Calu3 (cell line): Measurements from ENCODE around the gene TVP23C. TPM values are rescaled to one million over a fixed set of nuclear protein-coding genes. Genes with fewer than 3 reads are reported as not detected.
"Not testable (repeated sequence)": the region's sequence is repeated elsewhere in the genome, so short reads cannot be mapped to it uniquely, and the experiment has no call there.

Experiments used
- BruUV-seq: library from RNA; stranded (reverse); fragments of 400-500 nt; replicated peaks from 2 replicates; lab custom pipeline; 2021; lab: Mats Ljungman, UMichigan
- CTCF ChIA-PET: fragments of 300-600 bp; sonication (Branson Sonifier 250); formaldehyde crosslinking; loops from one replicate; lab custom pipeline; 2022; ENCODE audit warnings: antibody characterized with exemption; lab: Charles Lee
- DNase-seq: peaks from one replicate; pipeline ENCODE4 v3.0.0; 2022
- H3K27ac Mint-ChIP-seq: one replicate; pipeline ENCODE4 v1.8.0; 2022; ENCODE audit warnings: mixed read lengths; ENCODE audit not compliant: unreplicated experiment
- H3K27me3 Mint-ChIP-seq: one replicate; pipeline ENCODE4 v1.8.0; 2022; ENCODE audit warnings: mixed read lengths; ENCODE audit not compliant: unreplicated experiment
- H3K36me3 Mint-ChIP-seq: one replicate; pipeline ENCODE4 v1.8.0; 2022; ENCODE audit warnings: mild to moderate bottlenecking, moderate library complexity, mixed read lengths; ENCODE audit not compliant: insufficient read depth, unreplicated experiment
- H3K4me1 Mint-ChIP-seq: one replicate; pipeline ENCODE4 v1.8.0; 2022; ENCODE audit warnings: mild to moderate bottlenecking, low read depth, mixed read lengths; ENCODE audit not compliant: unreplicated experiment
- H3K4me3 Mint-ChIP-seq: one replicate; pipeline ENCODE4 v1.8.0; 2022; ENCODE audit warnings: mild to moderate bottlenecking, low read depth, moderate library complexity, mixed read lengths; ENCODE audit not compliant: unreplicated experiment
- H3K9me3 Mint-ChIP-seq: one replicate; pipeline ENCODE4 v1.8.0; 2022; ENCODE audit warnings: low read depth, mixed read lengths; ENCODE audit not compliant: unreplicated experiment
- intact Hi-C: fragments of 100-400 bp; cut with micrococcal nuclease; formaldehyde crosslinking; loops from one replicate; pipeline ENCODE4 v1.10.0; 2022; ENCODE audit not compliant: unreplicated experiment
- total RNA-seq: library from RNA; stranded (reverse); gene quantifications from 2 replicates; pipeline ENCODE4 v1.2.3, GENCODE V29; 2022

Gene TVP23C
- total RNA-seq, 1 experiment from 2014 or later = 7.4 TPM

DNA sequence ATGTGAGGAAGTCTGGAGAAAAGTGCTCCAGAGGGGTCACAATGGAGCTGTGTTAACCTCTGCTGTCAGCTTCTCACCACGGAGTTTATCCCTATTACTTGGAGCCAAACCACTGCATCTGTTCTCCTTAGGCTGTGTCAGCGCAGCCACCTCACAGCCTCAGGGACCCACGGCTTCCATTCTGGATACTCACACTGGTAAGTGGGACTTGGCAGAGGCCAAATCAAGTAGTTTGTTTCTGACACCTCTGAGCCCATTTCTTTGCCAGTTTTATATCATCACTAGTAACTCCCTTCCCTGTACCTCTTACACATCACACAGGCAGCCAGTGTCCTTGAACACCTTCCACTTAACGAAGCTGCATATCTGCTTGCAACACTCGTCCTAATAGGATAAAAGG is 11.4 kb upstream of the TVP23C start:
- H3K27me3 Mint-ChIP-seq, H3K9me3 Mint-ChIP-seq, CTCF ChIA-PET, H3K27ac Mint-ChIP-seq, DNase-seq, BruUV-seq, H3K4me1 Mint-ChIP-seq, intact Hi-C loops, H3K4me3 Mint-ChIP-seq, H3K36me3 Mint-ChIP-seq: not testable (repeated sequence)

DNA sequence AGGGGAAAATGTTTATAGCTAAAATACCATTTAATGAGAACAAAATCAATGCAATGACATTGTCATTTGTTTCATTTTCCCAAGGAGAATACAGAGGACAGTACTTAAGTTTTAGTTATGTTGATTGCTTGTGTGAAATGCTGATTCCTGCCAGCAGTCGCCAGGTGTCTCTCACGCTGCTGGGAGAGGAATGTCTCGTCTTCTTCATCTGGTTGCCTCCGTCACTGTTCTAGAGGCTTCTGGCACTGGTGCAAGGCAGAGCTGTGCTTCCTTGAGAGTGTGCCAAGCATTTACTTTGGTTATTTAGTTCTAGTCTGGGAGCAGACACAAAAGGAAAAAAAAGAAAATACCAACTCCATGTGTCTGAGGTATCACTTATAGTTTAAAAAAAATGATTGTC is 10.6 kb upstream of the TVP23C start:
- H3K9me3 Mint-ChIP-seq, H3K4me1 Mint-ChIP-seq, H3K4me3 Mint-ChIP-seq, H3K36me3 Mint-ChIP-seq, BruUV-seq, H3K27ac Mint-ChIP-seq, DNase-seq, H3K27me3 Mint-ChIP-seq, intact Hi-C loops, CTCF ChIA-PET: not testable (repeated sequence)

DNA sequence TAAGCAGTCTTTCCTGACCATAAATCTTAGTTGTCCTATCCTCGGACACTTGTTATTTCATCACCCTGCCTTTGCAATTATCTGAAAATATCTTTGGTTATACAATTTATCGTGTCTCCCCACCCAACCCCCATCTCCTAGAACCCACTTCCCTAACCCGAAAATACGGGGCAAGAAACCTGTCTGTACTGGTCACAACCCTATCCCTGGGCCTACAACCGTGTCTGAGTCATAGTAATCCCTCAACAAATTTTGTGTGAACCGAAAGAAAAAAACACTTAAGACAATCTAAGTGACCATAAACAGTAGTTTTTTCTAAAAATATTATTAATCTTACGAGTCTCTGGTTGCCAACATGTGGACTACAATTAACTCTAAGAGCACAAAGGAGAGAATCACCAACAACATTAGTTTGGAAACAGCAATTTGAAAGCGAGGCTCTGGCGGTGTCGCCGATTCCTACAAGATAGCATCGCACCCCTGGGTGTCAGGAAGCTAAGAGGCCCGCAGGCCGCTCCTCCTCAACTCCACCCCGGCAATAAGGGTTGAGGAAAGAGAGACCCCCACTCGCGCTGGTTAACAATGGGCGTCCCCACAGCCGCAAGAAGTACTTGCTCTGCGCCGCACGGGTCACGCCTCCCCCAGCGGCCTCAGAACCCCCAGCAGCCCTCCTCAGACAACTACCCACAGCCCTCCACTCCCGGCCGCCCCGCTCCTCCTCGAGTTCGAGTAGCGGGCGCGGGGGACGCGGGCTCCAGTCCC is 489 bp downstream of the TVP23C start:
- DNase-seq, H3K36me3 Mint-ChIP-seq, H3K9me3 Mint-ChIP-seq, H3K4me1 Mint-ChIP-seq, H3K27me3 Mint-ChIP-seq, CTCF ChIA-PET, intact Hi-C loops, BruUV-seq: not testable (repeated sequence)
- Mint-ChIP-seq H3K4me3 (peak overlapping the region; percentile 95), H3K27ac (peak overlapping the region; percentile 92)

DNA sequence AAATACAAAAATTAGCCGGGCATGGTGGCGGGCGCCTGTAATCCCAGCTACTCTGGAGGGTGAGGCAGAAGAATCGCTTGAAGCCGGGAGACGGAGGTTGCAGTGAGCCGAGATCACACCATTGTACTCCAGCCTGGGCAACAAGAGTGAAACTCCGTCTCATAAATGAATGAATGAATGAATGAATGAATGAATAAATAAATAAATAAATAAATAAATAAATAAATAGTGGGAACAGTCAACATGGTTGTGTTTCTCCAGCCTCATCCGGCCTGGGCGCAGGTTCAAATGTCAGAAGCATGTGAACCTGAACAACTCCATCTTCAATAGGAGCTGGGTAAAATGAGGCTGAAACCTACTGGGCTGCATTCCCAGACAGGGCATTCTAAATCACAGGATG is 1.8 kb downstream of the TVP23C start:
- H3K4me1 Mint-ChIP-seq, BruUV-seq, H3K36me3 Mint-ChIP-seq, H3K27me3 Mint-ChIP-seq, H3K27ac Mint-ChIP-seq, CTCF ChIA-PET, intact Hi-C loops, H3K4me3 Mint-ChIP-seq, H3K9me3 Mint-ChIP-seq, DNase-seq: not testable (repeated sequence)

DNA sequence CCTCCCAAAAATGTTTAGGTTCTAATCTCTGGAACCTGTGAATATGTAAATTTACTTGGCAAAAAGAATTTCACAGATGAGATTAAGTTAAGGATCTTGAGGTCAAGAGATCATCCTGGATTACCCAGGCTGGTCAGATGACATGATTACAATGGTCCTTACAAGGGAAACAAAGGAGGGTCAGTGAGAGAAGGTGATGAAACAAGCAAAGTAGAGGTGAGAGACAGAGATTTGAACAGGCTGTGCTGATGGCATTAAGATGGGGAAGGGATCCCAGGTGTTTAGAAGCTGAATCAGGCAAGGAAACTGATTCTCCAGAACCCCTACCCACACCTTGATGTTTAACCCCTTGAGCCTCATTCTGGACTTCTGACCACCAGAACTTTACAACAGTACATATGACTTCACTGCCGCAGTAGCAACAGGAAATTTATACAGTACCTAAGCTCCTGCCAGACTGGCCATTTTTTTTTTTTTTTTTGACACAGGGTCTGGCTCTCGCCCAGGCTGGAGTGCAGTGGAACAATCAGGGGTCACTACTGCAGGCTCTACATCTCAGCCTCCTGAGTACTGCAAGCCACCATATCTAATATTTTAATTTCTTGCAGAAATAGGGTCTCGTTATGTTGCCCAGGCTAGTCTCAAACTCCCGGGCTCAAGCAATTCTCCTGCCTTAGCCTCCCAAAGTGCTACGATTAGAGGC is 4.7 kb downstream of the TVP23C start:
- H3K4me3 Mint-ChIP-seq, H3K4me1 Mint-ChIP-seq, H3K36me3 Mint-ChIP-seq, BruUV-seq, DNase-seq, H3K27me3 Mint-ChIP-seq, H3K27ac Mint-ChIP-seq, intact Hi-C loops, H3K9me3 Mint-ChIP-seq, CTCF ChIA-PET: not testable (repeated sequence)

DNA sequence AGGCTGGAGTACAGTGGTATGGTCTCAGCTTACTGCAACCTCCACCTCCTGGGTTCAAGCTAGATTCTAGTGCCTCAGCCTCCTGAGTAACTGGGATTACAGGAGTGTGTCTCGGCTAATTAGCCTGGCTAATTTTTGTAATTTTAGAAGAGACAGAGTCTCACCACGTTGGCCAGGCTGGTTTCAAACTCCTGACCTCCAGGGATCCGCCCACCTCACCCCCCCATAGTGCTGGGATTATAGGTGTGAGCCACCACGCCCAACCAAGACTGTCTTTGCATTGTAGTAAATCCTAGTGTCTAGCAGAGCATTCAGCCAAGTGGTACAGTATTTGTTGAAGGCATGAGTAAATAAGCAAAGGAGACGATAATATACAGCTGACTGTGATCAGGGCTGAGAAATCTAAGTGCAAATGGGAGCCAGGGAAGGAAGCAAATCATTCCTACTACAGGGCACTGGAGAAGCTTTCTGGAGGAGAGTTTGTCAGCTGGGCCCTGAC is 5.9 kb downstream of the TVP23C start:
- H3K4me3 Mint-ChIP-seq, H3K27ac Mint-ChIP-seq, CTCF ChIA-PET, BruUV-seq, intact Hi-C loops, DNase-seq, H3K36me3 Mint-ChIP-seq, H3K4me1 Mint-ChIP-seq, H3K27me3 Mint-ChIP-seq, H3K9me3 Mint-ChIP-seq: not testable (repeated sequence)

DNA sequence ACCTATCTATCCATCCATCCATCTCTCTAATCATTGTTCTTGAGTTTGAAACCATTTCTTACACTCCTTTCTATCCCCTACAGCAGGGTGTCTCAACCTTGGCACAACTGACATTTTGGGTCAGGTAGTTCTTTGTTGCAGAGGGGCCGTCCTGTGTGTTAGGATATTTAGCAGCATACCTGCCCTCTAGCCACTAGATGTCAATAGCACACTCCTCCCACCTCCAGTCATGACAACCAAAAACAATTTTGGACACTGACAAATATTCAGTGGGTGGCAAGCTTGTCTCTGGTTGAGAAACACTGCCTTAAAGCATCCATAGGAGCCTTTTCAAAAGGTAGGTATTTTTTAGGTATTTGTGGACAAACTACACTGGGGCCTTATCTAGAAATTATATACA is 10.4 kb downstream of the TVP23C start:
- DNase-seq, CTCF ChIA-PET, H3K36me3 Mint-ChIP-seq, H3K27ac Mint-ChIP-seq, intact Hi-C loops, H3K4me1 Mint-ChIP-seq, BruUV-seq, H3K9me3 Mint-ChIP-seq, H3K4me3 Mint-ChIP-seq, H3K27me3 Mint-ChIP-seq: not testable (repeated sequence)

DNA sequence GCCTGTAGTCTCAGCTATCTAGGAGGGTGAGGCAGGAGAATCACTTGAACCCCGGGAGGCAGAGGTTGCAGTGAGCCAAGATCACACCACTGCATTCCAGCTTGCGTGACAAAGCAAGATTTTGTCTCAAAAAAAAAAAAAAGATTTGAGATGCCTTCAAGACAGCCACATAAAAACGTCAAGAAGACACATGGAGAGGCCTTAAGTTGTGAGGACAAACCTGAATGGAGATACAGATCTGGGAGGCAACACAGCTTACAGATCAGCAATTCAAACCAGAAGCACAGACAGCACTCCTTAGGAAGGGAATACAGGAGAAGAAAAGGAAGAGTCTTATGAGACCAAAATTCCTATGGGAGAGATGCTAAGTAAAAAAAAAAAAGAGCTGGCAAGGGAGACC is 13.7 kb downstream of the TVP23C start:
- H3K4me3 Mint-ChIP-seq, DNase-seq, CTCF ChIA-PET, H3K9me3 Mint-ChIP-seq, intact Hi-C loops, H3K36me3 Mint-ChIP-seq, H3K27me3 Mint-ChIP-seq, BruUV-seq, H3K27ac Mint-ChIP-seq, H3K4me1 Mint-ChIP-seq: not testable (repeated sequence)

DNA sequence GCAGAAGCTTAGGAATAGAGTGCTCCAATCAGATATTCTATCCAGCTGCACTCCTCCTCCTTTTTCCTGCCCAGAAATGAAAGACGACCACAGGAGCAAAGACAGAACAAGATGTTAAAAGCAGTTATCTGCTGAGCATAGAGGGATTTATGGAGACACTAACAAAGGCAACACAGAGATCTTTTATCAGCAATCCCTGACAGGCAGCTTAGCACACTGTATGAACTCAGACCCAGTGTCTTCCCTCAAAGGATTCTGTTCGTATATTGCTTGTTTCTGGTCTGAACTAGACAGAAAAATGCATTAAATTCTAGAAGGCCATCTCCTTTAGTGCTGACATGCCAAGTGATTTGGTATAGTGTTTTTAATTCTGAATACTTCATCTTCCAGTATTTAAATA is 16.7 kb downstream of the TVP23C start:
- intact Hi-C loops, H3K4me1 Mint-ChIP-seq, BruUV-seq: not testable (repeated sequence)

More for the DNA sequence above, 16.7 kb downstream of the TVP23C start:
- H3K27ac Mint-ChIP-seq, H3K36me3 Mint-ChIP-seq, H3K27me3 Mint-ChIP-seq, DNase-seq, H3K4me3 Mint-ChIP-seq, H3K9me3 Mint-ChIP-seq, CTCF ChIA-PET: not testable (repeated sequence)
